Fibroblast of the conjunctiva (primary cell): Measurements from ENCODE around the gene HDHD5.
"Not testable (repeated sequence)": the region's sequence is repeated elsewhere in the genome, so short reads cannot be mapped to it uniquely, and the experiment has no call there.

Experiments used
- DNase-seq: peaks from one replicate; pipeline ENCODE4 v3.0.0-alpha.2; 2010; ENCODE audit warnings: low read depth

The HDHD5 gene

DNA sequence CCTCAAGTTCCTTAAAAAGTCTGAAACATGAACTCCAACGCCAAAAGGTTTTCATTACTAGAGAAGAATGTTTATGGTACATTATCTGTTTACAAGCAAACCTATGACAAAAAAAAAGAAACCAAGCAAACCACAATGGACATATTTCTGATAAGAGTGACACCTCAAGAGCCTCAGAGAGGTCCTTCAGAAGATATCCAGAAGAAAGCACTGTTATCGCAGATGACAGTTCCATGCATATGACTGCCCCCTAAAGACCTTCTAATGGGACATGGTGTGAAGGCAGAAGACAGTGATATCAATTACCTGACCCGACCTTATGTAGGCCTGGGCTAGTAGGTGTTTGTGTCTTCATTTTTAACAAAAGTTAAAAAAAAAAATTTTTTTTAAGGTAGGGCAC lies 3.1 kb downstream of the HDHD5 start:
- DNase-seq = no peak

DNA sequence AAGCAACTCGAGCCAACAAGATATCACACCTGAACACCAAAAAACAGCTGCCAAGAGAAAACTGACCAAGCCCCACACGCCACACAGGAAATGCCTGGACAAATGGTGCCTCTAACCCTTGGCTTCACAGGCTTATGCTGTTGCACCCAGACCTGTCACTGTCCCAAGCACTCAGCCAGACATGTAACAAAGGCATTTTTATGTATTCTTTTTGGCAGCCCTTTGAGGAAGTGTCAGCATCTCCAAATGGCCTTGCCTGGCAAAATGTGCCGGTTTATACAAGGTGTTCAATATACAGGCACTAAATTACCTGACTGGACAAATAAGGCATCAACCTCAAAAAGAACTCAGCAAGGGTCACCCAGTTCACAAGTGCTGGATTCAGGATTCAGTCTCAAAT lies 6.1 kb downstream of the HDHD5 start:
- no peak for DNase-seq

- DNase-seq = no peak
These were observed 6.7 kb downstream of the HDHD5 start for GRCh38 chr22:17152340-17152739.

- no peak for DNase-seq
These were observed 9.8 kb downstream of the HDHD5 start for GRCh38 chr22:17149076-17149815.

GRCh38 chr22:17147458-17147857 lies 11.6 kb downstream of the HDHD5 start:
- not testable (repeated sequence) for DNase-seq

GRCh38 chr22:17145021-17145680 lies 13.9 kb downstream of the HDHD5 start:
- DNase-seq = no peak

DNA sequence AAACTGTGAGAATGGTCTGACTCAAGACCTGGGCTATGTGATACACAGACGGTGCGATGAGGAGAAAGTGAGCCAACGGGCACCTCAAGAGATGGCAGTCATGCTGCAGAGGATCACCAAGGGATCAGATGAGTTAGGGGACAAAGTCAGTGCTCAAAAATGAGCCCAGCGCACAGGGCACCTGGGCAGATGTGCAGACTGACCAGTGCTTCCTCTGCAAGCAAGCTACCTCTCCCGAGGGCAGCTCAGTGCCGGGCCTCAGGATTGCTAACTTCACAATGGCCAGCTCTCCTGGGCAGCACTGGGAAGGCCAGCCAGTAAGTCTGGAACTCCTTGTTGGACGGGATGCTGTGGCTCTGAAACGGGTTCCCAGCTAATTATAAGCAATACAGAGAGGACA lies 15.3 kb downstream of the HDHD5 start:
- no peak for DNase-seq

- no peak for DNase-seq
These were observed 16.0 kb downstream of the HDHD5 start for GRCh38 chr22:17143101-17143500.

- DNase-seq = no peak
These were observed 18.0 kb downstream of the HDHD5 start for GRCh38 chr22:17140826-17141766.

DNA sequence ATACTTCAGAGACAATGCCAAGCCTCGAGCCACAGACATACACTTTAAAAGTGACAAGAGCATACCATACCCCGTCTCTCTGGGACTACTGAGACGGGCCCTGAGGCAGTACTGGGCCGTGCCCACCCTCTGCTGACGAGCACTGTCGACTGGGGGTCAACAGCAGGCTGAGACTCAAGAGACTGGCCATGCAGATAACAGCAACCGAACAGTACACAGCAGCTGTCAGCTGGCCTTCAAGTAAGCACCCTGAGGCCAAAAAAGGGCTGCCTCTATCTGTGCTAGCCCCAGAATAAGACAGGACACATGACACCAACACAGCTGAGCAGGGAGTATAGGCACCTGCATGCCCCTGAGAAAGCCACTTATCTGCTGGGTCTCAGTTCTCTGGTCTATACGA lies 19.1 kb downstream of the HDHD5 start:
- no peak for DNase-seq

DNA sequence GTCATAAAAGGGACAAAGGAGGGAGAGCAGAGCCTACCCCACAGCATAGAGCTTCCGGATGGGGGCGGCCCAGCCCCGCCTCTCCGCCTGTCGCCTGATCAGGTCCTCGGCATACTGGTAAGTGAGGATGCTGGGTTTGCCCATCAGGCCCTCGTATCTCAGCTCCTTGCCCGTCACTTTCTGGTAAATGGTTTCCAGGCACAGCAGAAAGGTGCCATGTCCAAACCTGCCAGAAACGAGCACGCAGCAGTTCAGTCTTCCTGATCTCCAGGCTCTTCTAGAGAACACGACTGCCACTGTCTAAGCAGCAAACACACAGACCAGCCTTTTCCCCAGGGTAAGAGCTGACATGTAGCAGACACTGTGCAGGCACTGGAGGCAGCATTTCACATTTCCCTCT lies 20.6 kb downstream of the HDHD5 start:
- DNase-seq = no peak

DNA sequence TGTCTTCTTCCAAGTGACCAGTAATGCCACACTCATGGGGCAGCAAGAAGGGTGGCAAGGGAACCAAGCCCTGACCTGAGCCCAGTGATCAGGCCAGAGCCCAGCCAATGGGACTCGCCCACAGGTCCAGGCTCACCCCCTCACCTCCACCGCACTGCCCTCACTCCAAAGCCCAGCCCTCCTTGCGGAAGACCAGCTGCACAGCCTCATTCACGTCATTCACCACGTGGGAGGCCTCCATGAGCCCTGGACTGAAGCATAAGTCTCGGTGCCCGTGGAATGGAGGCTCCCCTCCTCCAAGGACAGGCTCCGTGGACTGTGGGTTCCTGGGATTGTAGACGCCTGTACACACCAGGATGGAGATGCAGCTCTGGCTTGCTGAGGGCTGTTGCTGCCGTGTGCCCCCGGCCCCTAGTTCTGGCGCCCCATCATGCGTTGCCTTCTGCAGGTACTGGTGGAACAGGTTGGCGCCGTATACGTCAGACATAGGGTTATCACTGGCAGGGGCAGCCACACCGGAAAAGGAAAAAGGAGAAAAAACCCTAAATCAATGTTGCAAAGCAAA lies 21.1 kb downstream of the HDHD5 start:
- DNase-seq = no peak

DNA sequence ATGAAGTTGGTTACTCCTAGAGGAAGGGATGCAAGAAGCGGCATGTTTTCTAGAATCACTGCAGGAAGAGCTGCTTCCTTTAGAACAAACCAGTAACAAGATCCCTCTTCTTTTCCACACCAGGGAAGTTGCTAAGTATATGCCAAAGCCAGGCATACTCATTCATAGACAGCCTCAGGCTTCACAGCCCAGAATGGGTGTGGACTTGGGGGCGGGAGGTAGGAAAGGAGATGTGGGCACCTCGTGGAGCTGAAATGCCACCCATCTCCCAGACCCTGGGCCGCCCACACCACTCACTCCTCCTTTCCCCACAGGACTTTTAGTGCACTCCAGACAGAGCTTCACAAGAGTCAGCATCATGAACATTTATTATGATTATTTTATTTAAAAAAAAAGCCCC lies 21.9 kb downstream of the HDHD5 start:
- no peak for DNase-seq

- DNase-seq = no peak
These were observed 23.8 kb downstream of the HDHD5 start for GRCh38 chr22:17135153-17135760.

- no peak for DNase-seq
These were observed 25.9 kb downstream of the HDHD5 start for GRCh38 chr22:17133137-17133536.

DNA sequence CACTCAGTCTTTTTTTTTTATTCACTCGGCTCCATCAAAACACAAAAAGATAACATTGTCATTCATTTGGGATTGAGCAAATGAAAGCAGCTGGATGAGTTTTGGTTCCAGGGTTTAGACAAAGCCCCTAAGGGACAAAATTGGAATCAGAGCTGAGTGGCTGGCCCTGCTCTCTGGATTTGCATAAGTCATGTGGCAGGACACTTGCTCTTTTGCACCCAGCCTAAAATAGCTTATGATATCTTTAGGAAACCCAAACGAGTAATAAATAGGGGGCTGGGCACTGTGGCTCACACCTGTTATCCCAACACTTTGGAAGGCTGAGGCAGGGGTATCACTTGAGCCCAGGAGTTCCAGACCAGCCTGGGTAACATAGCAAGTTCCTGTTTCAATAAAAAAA lies 27.0 kb downstream of the HDHD5 start:
- DNase-seq = no peak

- DNase-seq = no peak
These were observed 27.4 kb downstream of the HDHD5 start for GRCh38 chr22:17131686-17132085.

- DNase-seq = no peak
These were observed 28.9 kb downstream of the HDHD5 start for GRCh38 chr22:17130199-17130598.

GRCh38 chr22:17121233-17122195 lies 37.6 kb downstream of the HDHD5 start, which contains the start of gene TMEM121B:
Gene TMEM121B (minus strand): TSS chr22:17121360. CDS start chr22:17121127, 233 bp downstream.
- no peak for DNase-seq

- DNase-seq = no peak
These were observed 38.3 kb downstream of the HDHD5 start for GRCh38 chr22:17120711-17121232.
